Measurements from ENCODE around the gene TUFM. TPM values are rescaled to one million over a fixed set of nuclear protein-coding genes. Genes with fewer than 3 reads are reported as not detected.

Gene TUFM
- total RNA-seq, 1 donor from 2014 or later: 91.1 TPM

DNA sequence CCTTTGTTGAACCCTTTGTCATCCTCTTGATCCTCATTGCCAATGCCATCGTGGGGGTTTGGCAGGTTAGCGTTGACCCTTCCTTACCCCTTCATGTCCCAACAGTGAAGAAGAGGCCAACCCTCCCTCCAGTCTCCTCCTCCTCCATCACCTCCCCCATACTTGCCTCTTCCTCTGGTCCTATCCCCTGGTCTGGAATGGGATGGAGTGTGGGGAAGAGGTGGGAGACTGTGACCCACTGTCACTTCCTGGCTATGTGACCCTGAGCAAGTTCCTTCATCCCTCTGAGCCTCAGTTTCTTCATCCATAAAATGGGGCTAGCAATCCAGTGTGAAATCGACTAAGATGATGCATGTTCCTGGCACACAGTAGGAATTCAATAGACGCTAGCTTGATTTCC, 34.8 kb upstream of the TUFM start:
- peaks cover 6% of the 10 kb centered on the region for H3K4me1 Mint-ChIP-seq (ENCODE audit: low read depth)
- no peaks in the 10 kb centered on the region for H3K36me3 Mint-ChIP-seq (ENCODE audit: low read depth)
- H3K27ac Mint-ChIP-seq (ENCODE audit: unreplicated experiment): no peak overlapping the region
- H3K4me3 Mint-ChIP-seq (ENCODE audit: unreplicated experiment): peak overlapping the region; percentile 40
- H3K27me3 Mint-ChIP-seq (ENCODE audit: low read depth): no peaks in the 10 kb centered on the region
- no peaks in the 10 kb centered on the region for H3K9me3 Mint-ChIP-seq (ENCODE audit: low read depth)
- no peak for DNase-seq (ENCODE audit: low spot score)
- TF ChIP-seq CTCF (IDR thresholded peaks at IDR 0.05): no peak

- peak overlapping the region; percentile 40 for H3K4me3 Mint-ChIP-seq (ENCODE audit: unreplicated experiment)
- DNase-seq (ENCODE audit: low spot score): no peak
- peaks cover 6% of the 10 kb centered on the region for H3K4me1 Mint-ChIP-seq (ENCODE audit: low read depth)
- H3K36me3 Mint-ChIP-seq (ENCODE audit: low read depth): no peaks in the 10 kb centered on the region
- H3K9me3 Mint-ChIP-seq (ENCODE audit: low read depth): no peaks in the 10 kb centered on the region
- H3K27ac Mint-ChIP-seq (ENCODE audit: unreplicated experiment): no peak overlapping the region
- H3K27me3 Mint-ChIP-seq (ENCODE audit: low read depth): no peaks in the 10 kb centered on the region
- no peak for TF ChIP-seq CTCF (IDR thresholded peaks at IDR 0.05)
Measured at GRCh38 chr16:28880589-28880915, 34.4 kb upstream of the TUFM start.

GRCh38 chr16:28879841-28880588, 33.9 kb upstream of the TUFM start:
- peak; percentile 94 for DNase-seq (ENCODE audit: low spot score)
- Mint-ChIP-seq H3K27me3 (ENCODE audit: low read depth) (no peaks in the 10 kb centered on the region), H3K36me3 (ENCODE audit: low read depth) (no peaks in the 10 kb centered on the region), H3K4me1 (ENCODE audit: low read depth) (peaks cover 6% of the 10 kb centered on the region), H3K4me3 (ENCODE audit: unreplicated experiment) (peak overlapping the region; percentile 82), H3K9me3 (ENCODE audit: low read depth) (no peaks in the 10 kb centered on the region), H3K27ac (ENCODE audit: unreplicated experiment) (no peak overlapping the region)
- no peak for TF ChIP-seq CTCF (IDR thresholded peaks at IDR 0.05)

- no peaks in the 10 kb centered on the region for H3K27me3 Mint-ChIP-seq (ENCODE audit: low read depth)
- H3K9me3 Mint-ChIP-seq (ENCODE audit: low read depth): no peaks in the 10 kb centered on the region
- no peak for TF ChIP-seq CTCF (IDR thresholded peaks at IDR 0.05)
- DNase-seq (ENCODE audit: low spot score): no peak
- H3K4me1 Mint-ChIP-seq (ENCODE audit: low read depth): peaks cover 6% of the 10 kb centered on the region
- no peaks in the 10 kb centered on the region for H3K36me3 Mint-ChIP-seq (ENCODE audit: low read depth)
- peak overlapping the region; percentile 82 for H3K4me3 Mint-ChIP-seq (ENCODE audit: unreplicated experiment)
- H3K27ac Mint-ChIP-seq (ENCODE audit: unreplicated experiment): peak overlapping the region; percentile 51
Measured at GRCh38 chr16:28879261-28879840, 33.2 kb upstream of the TUFM start.

DNA sequence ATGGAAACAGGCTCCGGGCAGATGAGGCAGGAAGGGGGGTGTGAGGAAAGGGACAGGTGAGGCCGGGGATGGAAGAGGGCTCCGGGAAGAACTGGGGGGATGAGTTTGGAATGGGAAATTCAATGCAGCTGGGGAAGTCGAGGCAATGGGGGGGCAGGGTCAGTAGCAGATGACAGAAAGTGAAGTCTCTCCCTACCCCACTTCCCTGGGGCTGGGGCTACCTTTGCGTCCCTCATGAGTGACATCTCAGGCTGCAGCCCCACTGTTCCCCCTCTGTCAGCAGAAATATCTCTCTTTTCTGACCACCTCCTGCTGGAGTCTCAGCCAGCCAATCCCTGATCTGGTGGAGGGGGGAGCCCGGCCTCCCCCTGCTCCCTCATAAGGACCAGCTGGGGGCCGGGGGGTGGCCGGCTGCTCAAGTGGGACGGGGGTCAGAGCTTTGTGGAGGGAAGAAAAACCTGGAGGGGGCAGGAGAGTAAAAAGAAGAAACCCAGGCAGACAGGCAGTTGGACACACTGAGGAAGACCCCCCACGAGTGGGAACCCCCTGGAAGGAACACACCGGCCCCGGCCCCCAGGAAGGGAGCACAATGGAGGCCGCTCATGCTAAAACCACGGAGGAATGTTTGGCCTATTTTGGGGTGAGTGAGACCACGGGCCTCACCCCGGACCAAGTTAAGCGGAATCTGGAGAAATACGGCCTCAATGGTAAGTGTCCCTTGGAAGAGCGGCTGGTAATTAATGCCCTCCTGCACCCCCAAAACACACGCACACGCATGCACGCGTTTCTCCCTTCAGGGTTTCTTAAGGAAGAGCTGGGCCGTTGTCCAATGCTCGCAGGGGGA, 32.2 kb upstream of the TUFM start, which contains the start of gene ATP2A1:
Gene ATP2A1, plus strand, starts transcription at position 406 of the 844 bp plus-strand sequence. Its CDS starts 184 bp downstream, at position 590.
- no peak for TF ChIP-seq CTCF (IDR thresholded peaks at IDR 0.05)
- peaks cover 3% of the 10 kb centered on the region for H3K36me3 Mint-ChIP-seq (ENCODE audit: low read depth)
- DNase-seq (ENCODE audit: low spot score): no peak
- H3K4me1 Mint-ChIP-seq (ENCODE audit: low read depth): peaks cover 6% of the 10 kb centered on the region
- H3K27ac Mint-ChIP-seq (ENCODE audit: unreplicated experiment): no peak within 1 kb of the TSS
- H3K4me3 Mint-ChIP-seq (ENCODE audit: unreplicated experiment): peak within 1 kb of the TSS; percentile 82
- H3K27me3 Mint-ChIP-seq (ENCODE audit: low read depth): no peaks in the 10 kb centered on the region
- no peaks in the 10 kb centered on the region for H3K9me3 Mint-ChIP-seq (ENCODE audit: low read depth)
